SK-N-DZ (cell line): ENCODE results near the gene SULT4A1. TPM values are rescaled to one million over a fixed set of nuclear protein-coding genes. Genes with fewer than 3 reads are reported as not detected.
"Not testable (repeated sequence)": the region's sequence is repeated elsewhere in the genome, so short reads cannot be mapped to it uniquely, and the experiment has no call there.

ENCODE experiments used
- DNase-seq: peaks from one replicate; pipeline ENCODE4 v3.0.0-alpha.2; 2015; ENCODE audit warnings: low spot score
- polyA plus RNA-seq, 2 experiments: library from polyadenylated mRNA; depleted of rRNA; stranded (reverse); fragments of >200 nt; gene quantifications; 2 replicates each; pipeline ENCODE4 v1.2.3, GENCODE V29; 2014

The SULT4A1 gene, protein sequence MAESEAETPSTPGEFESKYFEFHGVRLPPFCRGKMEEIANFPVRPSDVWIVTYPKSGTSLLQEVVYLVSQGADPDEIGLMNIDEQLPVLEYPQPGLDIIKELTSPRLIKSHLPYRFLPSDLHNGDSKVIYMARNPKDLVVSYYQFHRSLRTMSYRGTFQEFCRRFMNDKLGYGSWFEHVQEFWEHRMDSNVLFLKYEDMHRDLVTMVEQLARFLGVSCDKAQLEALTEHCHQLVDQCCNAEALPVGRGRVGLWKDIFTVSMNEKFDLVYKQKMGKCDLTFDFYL
- 12.4 and 13.1 TPM in 2 replicates for polyA plus RNA-seq (2014; cell fraction: cytosol; rRNA removed)
- polyA plus RNA-seq (2014; cell fraction: nucleus; rRNA removed): 32.4 and 47.2 TPM in 2 replicates

DNA sequence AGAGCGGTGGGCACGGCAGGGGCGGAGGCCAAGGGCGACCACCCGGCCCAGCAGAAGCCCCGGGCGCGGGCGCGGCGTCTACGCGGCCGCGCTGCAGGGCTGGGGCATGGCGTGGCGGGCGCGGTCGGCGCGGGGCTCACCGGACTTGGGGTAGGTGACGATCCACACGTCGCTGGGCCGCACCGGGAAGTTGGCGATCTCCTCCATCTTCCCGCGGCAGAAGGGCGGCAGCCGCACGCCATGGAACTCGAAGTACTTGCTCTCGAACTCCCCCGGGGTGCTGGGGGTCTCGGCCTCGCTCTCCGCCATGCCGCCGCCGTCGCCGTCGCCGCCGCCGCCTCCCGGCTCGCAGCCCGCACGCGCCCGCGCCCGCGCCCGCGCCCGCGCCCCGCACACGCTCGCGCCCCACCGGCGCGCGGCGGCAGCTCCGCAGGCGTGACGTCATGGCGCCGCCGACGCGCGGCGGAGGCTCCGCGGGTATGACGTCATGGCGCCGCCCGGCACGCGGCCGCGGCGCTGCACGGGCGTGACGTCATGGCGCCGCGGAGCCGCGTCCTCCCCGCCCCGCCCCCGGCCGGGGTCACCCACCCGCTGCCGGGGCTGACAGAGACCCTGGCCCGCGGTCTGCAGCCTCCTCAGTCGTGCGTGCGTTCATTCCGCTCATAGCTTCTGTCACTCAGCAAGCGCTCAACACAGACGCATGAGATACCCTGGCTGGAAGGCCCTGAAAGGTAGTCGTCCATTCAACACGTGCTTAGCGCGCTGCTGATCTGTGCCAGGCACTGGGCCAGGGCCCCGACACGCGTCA, at the start of gene SULT4A1:
SULT4A1 (minus strand) TSS at position 440 of the 808 bp plus-strand sequence; CDS start at position 309, 131 bp downstream.
- DNase-seq: peak; percentile 70

DNA sequence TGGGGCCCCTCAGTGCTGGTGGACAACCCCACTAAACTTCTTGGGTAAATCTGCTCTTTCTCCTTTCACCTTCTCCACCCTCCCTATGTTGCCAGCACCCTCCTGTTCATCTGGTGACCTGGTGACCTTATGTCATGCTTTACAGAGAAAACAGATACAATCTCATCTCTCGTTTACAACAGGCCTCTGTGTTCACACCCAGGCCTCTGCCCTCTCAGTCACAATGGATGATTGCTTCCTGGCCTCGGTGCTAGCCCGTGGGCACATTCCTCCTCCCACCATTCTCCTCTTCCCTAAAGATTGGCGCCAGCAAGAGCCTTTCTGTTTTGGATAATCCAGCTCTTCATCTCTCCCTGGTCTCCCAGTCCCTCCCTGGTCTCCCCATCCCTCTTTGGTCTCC, 49.0 kb upstream of the SULT4A1 start:
- DNase-seq: peak; percentile 59

DNA sequence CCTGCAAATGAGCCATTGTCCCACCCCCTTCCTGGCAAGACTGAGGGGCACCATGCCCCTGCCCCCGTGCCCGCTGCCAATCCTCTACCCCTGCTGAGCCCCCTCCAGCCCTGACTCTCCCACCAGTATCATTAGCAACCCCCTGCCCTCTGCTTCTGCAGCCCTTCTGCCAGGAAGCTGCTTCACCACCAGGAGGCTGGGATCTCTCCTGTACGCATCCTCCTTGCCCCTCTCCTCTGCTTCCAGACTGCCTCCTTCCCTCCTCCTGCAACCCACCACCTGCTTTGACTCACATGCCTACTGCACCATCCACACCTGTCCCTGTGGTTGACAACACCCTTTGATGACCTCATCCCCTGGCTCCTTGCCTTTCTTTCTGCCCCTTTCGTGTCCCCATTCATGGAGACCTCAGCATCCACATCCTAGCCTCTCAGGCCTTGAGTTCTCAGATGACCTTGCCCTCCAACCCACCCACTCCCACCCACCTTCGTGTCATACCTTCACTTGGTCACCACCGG, 47.9 kb upstream of the SULT4A1 start:
- no peak for DNase-seq

DNA sequence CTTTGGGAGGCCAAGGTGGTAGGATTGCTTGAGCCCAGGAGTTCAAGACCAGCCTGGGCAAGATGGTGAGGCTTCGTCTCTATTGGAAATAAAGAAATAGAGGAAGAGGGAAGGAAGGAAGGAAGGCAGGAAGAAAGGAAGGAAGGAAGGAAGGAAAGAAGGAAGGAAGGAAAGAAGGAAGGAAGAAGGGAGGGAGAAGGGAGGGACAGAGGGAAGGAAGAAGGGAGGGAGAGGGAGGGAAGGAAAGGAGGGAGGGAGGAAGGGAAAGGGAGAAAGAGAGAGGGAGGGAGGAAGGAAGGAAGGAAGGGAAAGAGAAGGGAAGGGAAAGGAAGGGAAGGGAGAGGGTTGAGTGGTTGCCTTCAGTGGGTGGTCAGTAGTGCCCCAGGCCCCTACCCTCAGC, 47.4 kb upstream of the SULT4A1 start:
- no peak for DNase-seq

DNA sequence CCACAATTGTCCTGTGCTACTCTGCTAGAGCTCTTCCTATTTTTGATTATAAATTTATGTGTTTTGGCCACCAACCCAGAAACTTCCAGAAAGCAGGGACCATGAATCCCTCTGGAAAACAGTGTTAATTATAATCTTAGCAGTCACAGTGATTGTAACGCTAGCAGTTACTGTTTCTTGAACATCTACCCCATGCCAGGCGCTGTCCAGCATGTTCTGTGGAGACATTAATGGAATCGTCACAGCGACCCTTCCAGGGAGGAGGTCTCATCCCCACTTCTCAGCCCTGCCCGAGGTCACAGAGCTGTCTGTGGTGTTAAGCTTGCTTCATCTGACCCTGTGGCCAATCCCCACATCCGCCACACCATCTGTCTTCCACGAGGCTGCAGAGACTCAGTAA, 43.4 kb upstream of the SULT4A1 start:
- no peak for DNase-seq

DNA sequence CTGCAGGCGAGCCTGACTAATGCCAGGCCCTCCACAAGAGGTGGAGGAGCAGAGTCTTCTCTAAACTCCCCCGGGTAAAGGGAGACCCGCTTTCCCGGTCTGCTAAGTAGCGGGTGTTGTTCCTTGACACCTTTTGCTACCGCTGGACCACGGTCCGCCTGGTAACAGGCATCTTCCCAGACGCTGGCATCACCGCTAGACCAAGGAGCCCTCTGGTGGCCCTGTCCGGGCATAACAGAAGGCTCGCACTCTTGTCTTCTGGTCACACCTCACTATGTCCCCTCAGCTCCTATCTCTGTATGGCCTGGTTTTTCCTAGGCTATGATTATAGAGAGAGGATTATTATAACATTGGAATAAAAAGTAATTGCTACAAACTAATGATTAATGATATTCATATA, 42.1 kb upstream of the SULT4A1 start:
- not testable (repeated sequence) for DNase-seq

DNA sequence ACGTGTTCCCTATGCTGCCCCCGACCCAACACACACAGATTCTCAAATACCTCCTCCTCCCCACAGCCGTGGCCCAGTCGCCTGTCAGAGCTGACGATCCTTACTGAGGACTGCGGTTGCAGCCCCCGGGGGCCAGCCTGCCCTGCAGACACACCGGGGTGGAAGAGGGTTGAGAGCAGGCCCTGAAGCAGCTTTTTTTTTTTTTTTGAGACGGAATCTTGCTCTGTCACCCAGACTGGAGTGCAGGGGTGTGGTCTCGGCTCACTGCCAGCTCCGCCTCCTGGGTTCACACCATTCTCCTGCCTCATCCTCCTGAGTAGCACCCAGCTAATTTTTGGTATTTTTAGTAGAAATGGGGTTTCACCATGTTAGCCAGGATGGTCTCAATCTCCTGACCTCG, 40.7 kb upstream of the SULT4A1 start:
- not testable (repeated sequence) for DNase-seq

DNA sequence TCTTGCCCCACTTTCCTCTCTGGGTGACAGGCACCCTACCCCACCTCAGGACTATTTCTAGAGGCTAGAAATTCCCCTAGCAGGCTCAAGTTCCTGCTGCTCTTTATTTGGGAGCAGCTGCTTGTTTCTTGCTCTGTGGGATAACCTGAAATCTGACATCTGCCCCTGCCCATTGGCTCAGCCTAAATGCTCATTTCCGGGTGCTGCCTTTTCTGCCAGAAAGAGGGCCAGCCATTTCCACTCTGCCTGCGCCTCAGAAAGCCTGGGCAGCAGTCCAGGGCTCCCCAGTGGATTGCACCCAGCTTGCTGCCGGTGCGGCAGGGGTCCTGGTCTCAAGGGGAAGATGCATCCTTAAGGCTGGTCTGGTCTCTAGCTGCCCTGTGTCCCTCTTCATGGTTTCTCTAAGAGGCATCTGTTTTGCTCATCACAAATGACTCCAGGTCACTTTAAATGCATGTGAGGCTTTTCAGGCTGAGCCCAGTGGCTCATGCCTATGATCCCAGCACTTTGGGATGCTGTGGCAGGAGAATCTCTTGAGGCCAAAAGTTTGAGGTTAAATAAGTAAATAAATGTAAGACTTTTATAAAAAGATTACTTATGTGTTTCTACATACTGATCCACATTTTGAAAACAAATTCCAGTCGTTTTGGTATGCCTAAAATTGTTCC, 39.8 kb upstream of the SULT4A1 start:
- no peak for DNase-seq

DNA sequence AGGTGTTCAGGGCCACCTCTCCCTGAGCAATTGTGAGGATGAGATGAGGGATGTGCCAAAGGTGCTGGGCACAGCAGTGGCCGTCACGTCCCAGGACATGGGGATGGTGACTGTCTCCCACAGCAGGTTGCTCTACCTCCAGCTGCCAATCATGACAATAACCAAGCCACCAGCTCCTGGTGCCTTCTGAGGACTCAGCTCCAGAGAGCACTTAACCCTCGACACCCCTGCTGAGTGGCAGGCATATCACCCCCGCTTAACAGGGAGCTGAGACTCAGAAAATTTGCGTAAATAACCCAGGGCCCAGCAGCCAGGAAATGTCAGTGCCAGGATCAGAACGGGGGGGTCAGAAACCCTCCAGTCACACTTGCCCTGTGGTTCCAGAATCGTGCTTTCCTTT, 37.9 kb upstream of the SULT4A1 start:
- DNase-seq: no peak

DNA sequence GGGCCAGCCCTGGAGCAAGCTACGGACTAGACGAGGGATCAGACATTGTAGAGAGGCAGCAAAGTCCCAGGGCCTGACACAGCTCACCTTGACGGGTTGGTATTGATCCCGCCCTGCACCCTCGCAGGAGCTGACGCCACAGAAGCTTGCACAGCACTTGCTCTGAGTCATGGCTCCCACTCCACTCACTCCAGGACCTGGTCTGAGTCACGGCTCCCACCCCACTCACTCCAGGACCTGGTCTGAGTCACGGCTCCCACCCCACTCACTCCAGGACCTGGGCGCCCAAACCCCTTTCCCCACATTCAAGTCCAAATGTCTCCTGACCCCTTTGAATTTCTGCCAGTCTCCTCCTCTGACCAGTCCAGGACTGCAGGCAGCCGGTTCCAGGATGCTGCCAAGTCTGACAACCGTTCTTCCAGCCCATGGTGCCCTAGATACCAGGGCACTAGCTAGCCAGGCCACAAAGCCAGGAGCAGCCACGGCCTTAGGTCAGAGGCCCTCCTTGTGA, 35.5 kb upstream of the SULT4A1 start:
- DNase-seq: no peak

DNA sequence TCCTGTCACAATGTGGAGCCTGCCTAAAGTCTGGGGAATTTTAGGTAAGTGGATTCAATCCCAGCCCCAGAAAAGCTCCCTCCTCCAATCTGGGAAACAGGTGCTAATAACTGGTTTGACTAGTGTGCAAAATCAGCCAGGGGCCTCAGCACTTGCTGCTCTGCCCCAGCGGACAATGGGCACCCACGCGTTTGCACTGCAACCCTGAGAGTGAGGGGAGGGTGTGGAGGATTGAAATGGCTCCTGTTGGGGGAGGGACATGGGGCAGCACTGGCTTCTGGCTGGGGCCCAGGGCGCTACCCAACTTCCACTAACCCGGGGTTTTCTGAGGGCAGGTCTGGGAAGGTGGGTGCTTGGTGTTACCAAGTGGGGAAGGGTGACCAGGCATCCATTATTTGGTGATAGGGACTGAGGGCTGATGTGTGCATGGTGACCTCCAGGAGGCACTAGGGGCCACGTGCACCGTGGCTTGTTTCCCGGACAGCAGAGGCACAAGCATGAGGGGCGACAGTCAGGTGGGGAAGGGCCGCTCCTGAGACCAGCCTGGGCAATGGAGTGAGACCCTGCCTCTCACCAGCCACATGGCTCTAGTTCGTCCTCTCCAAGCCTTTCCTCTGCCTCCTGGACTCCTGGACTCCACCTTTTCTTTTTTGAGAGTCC, 33.8 kb upstream of the SULT4A1 start:
- DNase-seq: no peak

DNA sequence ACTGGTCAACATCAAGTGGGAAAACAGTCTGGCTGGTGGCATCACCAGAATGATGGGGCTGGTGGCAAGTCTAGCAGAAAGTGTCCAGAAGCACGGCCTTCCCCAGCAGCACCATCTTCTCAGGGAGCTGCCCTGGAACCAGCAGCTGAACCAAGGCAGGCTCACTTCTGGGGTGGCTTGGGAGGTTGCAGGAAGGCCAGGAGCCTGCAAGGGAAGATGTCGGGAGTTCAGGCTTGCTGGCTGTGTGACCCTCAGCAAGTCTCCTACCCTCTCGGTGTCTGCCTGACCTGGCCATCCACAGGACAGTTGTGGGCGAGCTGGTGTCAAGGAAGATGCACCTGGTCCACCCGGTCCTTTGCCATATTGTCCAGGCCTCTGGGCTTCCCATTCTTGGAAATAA, 31.8 kb upstream of the SULT4A1 start:
- no peak for DNase-seq

DNA sequence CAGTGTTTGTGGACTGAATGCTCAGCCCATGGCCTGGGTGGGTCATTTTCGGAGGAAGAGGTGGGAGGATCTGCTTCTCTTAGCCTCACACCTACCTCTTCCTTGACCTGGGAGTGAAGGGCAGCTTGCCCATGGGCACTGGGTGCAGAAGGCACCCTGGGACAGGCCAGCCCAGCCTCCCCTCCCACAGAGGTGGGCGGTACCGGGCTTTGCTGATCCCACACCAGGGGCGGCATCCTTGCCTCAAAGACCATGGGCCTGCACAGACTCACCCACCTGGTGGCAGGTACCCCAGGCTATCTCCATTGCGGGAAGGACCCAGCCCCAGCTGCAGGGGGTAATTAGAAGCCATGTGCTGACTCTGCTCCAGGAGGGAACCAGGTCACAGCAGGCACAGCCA, 31.0 kb upstream of the SULT4A1 start:
- no peak for DNase-seq

DNA sequence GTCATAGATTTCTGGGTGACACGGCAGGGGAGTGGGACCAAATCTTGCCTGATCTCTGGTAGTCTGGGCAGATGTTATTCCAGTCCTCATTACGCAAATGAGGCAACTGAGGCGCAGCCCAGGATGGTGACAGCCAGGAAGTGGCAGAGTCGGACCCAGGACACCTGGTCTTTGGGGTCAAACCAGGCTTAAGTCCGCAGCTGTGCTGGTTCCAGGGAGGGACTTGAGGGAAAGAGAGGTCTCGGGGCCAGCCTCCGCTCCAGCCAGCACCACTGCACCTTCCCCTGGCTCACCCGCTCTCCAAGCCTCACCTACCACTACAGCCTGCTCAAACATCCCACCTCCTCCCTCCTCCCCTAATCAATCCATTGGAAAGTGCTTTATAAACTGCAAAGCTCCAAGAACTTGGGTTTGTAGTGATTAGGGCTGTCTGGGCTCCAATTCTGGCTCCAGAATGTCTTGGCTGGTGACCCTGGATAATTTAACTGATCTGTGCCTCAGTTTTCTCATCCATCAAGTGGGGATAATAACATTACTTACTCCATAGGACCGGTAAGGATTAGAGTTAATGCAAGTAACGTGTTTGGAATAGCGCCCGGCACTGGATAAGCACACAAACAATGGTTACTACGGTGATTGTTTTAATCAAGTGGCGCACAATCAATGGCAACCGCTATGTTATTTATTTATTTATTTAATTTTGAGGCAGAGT, 30.0 kb upstream of the SULT4A1 start:
- no peak for DNase-seq

DNA sequence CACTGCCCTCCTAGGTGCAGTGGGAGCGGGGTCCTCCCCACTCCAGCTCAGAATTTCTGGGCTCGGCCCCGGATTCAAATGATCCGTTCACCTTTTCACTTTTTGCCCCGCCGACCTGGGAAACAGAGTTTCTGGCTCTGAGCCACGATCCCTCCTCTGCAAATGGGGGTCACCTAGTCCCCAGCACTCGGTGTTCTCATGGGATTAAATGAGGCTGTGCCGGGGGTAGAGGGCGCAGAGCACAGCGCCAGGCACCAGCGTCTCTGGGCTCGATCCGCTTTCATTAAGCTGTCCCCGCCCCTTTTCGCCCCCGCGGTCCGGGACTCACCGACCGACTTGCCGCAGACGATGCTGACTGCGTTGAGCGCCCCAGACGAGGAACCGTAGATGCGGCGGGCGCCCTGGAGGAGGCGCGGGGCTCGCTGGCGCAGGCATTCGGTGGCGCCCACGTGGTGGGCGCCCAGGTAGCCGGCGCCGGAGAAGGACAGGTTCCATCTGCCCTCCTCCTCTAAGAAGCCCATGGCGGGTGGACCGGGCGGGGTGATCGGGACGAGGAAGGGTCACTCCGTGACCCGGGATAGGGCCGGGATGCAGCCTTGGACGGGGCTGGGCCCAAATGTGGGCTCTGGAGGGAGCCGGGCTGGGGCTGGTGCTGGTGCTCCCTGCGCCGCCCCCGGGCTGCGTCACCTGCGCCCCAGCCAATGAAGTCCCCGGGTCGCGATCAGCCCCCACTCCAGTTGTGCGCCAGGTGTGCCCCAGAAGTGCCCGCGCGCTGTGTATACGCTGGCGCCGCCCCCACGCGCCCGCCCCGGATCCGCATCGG, 29.3 kb upstream of the SULT4A1 start, which contains the start of gene PNPLA5:
PNPLA5 (minus strand) TSS at position 654 of the 823 bp plus-strand sequence; CDS start at position 521, 133 bp downstream.
- no peak for DNase-seq

DNA sequence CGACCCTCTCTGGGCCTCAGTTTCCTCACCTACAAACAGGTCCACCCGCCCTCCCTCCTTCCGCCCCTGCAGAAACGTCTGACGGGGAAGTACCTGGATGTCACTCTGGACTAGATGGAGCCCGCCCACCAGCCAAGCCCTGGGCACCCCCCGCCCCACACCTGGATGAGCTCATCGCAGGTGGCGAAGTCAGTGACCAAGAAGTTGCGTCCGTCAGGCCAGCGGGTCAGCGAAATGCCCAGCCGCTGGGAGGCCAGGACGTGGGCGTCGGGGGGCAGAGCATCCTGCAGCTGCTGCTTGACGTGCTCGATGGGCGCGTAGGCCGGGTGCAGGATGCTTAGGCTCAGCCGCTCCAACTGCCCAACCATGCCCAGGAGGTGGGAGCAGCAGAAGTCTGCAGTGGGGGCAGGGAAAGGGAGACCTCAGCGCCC, 28.6 kb upstream of the SULT4A1 start:
- no peak for DNase-seq

DNA sequence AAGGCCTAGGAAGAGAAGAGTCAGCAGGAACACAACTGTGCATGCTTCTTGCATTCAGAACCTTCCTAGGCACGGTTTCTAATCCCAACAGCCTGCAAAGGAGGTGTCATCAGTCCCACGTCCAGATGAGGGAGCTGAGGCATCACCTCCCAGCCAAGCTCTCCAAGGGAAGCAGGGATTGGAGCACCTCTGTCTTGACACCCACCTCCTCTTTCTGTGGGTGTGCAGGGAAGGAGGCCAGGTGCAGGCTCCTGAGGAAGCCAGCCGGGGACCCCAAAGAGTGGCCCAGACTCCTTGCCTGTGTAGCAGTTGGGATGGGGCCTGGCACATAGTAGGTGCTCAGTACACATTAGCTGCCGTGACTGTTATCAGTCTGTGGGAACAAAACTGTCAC, 27.5 kb upstream of the SULT4A1 start:
- no peak for DNase-seq

DNA sequence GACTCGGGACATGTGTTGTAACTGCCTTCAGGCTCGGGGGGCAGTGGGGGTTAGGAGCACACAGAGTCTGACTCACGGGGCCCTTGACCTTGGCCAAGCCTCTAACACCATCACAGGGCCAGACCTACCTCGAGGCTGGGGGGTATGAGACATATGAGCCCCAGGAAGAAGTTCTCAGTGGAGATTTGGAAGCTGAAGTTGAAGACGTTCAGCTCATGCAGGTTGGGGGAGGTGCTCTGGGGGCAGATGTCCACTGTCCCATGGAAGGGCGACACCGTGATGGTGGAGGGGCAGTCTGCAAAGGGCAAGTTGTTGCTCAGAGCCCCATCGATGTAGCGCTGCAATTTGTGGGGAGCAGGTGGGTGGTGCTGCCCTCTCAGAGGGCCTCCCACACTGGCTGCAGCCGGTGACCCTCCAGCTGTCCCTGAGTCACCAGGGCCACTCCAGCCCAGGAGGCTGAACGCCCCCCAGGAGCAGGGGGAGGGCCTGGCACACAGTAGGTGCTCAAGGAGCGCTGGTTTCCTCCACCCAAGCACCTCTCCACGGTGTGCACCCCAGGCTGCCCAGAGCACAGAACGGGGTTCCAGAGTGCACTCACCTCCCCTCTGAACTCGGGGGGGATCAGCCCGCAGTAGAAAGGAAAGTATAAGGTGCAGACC, 27.0 kb upstream of the SULT4A1 start:
- DNase-seq: no peak

DNA sequence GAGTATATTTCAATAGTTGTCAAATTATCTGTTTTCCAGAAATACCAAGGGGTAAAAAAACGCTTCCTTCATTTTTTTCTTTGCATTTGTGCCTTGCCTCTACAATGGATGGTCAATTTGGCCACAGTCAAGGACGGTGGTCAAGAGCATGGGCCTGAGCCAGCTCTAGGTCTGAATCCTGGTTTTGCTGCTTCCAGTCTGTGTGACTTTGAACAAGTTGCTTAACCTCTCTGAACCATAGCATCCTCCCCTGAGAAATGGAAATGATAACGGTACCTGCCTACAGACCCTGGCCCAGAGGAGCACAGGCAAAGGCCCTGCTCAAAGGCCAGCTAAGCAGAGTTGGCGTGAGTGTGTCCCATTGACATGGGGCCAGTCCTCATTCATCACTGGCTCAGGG, 26.4 kb upstream of the SULT4A1 start:
- no peak for DNase-seq
